Stimulated activated CD4-positive, alpha-beta T cell treated with anti-CD3 and anti-CD28 coated beads, Interleukin-2, amount 100 ng/mL, for 4 hours (primary cell): ENCODE measurements around the gene GPER1.
"Not testable (repeated sequence)": the region's sequence is repeated elsewhere in the genome, so short reads cannot be mapped to it uniquely, and the experiment has no call there.

Experiments
- DNase-seq: peaks from one replicate; pipeline ENCODE4 v3.0.0-alpha.2; 2020; ENCODE audit warnings: low read depth

GPER1 gene

DNA sequence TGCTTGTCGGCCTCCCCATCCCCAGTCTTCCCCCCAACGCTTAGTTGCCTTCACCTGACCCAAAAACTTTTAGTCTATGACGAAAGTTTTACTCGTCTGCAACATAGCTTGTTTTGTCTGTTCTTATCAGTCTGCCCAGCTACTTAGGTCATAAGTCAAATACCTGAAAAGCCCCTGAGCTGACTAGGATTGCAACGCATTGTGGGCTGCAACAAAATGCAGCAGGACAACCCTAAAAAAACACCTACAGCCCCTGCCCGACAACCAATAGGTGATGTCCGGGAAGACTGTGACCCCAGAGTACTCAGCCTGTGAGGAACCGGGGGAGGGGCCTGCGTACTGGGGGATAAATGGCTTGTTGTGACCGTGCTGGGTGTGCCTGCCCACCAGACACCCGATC is 19.3 kb upstream of the GPER1 start:
- DNase-seq = no peak

DNA sequence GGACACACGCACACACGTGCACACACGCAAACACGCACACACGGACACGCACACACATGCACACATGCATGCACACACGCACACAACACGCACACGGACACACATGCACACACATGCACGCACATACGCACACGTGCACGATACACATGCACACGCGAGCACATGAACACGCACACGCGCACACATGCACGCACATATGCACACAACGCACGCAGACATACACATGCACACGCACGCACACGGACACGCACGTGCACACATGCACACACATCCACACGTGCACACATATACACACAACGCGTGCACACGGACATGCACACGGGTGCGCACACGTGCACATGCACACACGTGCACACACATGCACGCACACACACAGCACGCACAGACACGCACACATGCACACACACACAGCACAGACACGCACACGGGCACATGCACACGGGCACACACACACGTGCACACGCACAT is 17.3 kb upstream of the GPER1 start:
- no peak for DNase-seq

DNA sequence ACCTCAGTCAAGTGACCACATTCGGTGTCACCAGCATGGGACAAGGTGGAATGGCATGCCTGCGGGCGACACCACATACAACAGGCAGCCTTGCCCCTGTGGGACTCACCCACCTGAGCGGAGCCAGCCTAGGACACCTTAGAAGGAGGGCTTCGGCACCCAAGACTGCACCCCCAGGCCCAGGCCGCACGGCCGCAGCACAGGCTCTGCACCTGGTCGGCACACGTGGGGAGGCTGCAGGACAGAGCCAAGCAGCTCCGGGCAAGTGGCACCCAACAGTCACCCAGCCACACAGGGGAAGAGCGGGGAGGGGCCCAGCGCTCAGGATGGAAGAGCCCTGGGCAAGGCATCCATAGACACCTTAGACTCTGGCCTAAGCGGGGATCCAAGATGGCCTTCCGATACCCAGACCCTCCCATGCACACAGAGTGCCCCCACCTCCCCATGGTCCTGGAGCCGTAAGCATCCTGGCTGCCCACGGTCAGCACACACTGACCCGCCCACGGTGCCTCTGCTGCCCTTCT is 16.1 kb upstream of the GPER1 start:
- no peak for DNase-seq

DNA sequence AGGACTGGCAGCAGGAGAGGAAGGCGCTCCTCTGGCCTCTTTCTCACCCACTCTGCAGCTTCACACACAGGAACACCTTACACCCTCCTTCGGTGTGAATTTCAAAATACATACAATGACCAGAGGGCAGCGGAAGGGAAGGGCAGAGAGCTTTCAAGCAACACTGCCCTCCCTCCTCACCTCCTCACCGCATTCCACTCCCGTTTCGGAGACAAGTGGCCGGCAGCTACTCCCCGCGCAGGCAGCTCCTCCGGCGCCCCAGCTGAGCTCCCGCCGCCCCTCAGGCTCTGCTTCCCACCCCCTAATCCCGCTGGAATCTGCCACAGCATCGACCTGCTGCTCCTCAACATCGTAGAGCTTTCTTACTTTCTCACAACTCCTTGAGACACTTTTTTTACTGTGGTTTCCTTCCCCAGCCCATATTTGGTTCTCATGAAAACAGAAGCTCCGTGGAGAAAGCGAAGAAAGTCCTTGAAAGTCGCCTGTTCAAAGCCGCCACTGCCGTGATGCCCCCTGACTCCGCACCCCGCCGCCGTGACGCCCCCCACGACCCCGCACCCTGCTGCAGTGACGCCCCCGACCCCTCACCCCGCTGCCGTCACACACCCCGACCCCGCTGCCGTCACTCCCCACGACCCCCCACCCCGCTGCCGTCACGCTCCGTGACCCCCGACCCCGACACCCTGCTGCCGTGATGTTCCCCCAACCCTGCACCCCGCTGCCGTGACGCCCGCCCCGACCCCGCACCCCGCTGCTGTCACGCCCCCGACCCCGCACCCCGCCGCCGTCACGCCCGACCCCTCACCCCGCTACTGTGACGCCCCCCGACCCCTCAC is 14.6 kb upstream of the GPER1 start:
- no peak for DNase-seq

DNA sequence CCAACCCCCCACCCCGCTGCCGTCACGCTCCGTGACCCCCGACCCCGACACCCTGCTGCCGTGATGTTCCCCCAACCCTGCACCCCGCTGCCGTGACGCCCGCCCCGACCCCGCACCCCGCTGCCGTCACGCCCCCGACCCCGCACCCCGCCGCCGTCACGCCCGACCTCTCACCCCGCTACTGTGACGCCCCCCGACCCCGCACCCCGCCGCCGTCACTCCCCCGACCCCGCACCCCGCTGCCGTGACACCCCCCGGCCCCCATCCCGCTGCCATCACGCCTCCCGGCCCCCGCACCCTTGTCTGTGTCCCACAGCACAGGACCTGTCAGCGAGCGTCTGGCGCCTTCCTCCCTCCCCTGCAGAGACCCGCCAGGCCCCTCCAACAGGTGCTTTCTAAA is 13.9 kb upstream of the GPER1 start:
- not testable (repeated sequence) for DNase-seq

DNA sequence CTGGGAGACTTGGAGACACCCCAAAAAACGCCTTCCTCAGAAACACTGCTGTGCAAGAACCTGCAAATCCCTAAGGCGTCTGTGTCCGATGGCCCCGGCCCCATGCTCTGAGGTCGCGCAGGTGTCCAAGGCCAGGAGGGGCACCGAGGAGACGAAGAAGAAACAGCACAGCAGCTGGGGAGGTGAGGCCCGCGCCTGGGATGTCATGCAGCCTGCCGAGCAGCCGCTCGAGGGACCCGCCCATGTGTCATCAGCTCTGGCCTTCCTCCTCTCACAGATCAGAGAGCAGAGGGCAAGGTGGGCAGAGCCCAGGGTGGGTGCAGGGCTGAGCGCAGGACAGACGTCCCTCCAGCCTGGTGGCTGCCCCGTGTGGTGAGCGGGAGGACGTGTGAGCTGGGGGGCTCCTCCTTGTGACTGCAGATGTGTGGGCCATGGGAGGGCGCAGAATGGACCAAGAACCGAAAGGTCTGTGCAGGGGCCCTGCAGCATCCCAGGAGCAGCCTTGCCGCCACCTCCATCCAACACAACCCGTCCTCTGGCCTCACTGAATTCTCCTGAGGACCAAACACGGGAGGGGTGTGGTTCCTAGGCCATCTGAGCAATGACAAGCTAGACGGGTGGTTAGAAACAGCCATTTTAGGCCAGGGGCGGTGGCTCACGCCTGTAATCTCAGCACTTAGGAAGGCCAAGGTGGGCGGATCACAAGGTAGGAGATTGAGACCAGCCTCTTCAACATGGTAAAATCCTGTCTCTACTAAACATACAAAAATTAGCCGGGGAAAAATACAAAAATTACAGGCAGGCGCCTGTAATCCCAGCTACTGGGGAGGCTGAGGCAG is 13.1 kb upstream of the GPER1 start:
- DNase-seq = no peak

DNA sequence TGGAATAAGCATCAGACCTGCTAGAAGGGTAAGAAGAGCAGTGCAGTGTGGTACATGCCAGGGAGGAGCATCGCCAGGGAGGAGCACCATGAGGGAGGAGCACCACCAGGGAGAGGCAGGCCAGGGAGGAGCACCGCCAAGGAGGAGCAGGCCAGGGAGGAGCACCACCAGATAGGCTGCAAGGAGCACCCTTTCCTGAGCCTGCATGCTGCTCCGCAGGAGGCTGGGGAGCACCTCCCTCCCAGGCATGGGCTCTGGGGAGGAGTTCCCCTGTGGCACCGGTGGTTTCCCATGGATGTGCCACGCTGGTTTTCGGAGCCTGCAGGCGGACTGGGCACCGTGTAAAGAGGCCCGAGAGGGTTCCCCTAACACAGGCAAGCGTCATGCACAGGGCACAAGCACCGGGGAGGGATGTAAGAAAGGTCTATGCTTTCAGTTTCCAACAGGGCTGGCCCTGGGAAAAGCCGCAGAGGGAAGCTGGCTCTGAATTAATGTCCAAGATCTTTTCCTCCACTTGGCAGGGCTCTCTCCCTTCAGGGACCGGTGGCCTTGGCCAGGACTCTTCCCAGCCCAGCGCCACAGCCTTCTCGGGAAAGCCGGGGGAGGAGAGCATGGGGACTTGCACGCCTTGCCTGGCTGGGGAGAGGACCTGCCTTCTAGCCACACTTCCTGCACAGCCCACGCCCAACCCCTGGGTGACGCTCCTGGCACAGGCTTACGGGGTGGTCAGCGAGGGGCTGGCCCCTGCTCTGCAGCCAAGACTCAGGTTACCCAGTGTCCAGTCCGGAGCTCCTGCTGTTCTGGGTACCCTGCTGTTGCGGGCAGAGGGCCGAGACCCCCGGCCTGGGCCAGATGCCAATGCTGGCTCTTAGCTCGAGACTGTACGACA is 11.5 kb upstream of the GPER1 start:
- DNase-seq = no peak

DNA sequence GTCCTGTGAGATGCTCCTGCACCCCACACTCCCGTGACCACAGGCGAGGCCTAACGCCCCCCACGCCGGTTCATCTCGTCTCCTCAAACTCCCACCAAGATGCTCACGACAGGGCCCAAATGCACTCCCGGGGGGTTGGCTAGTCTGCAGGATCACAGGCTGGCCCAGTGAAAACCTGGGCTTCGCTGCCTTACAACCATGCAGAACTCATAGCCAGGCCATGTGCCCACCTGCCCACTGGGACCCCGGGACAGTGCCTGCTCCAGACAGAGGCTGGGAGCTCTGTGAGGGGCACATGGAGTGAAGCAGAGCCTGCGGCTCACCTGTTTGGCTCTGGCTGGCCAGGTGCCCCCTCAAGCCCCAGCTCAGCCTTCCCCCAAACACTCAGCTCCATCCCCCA is 9.4 kb upstream of the GPER1 start:
- no peak for DNase-seq

DNA sequence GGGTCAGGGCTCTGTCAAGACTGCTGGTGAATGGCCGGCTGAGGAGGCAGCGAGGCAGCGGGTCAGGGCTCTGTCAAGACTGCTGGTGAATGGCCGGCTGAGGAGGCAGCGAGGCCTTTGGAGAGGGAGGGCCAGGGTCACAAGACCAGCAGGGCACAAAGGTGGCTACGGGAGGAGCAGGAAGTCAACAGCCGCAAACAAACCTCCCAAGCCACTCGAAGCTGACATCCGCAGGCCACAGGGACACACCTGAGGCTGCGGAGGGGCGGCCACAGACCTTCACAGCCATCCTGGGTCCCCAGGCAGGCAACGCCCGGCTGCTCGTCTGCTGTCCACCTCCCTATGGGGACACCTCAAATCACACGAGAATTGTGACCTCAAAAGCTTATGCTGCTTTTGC is 8.9 kb upstream of the GPER1 start:
- DNase-seq = no peak

DNA sequence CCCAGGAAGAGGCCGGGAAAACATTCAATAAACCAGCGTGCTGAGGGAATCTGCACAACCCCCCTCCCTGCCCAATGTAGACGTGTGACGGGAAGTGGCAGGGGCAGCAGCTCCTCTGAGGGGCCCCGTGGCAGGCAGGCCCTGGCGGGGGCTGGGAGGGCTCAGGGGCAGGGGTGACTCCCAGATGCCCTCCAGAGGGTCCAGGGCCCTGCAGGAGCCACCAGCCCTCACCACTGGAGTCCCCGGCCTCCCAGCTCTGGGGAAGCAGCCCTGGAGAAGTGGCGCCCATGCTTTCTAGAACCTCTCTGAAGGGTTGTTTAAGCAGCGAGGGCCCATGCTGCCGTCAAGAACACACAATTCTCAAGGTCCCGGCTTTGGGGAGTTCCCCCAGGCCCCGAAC is 8.4 kb upstream of the GPER1 start:
- DNase-seq = no peak

DNA sequence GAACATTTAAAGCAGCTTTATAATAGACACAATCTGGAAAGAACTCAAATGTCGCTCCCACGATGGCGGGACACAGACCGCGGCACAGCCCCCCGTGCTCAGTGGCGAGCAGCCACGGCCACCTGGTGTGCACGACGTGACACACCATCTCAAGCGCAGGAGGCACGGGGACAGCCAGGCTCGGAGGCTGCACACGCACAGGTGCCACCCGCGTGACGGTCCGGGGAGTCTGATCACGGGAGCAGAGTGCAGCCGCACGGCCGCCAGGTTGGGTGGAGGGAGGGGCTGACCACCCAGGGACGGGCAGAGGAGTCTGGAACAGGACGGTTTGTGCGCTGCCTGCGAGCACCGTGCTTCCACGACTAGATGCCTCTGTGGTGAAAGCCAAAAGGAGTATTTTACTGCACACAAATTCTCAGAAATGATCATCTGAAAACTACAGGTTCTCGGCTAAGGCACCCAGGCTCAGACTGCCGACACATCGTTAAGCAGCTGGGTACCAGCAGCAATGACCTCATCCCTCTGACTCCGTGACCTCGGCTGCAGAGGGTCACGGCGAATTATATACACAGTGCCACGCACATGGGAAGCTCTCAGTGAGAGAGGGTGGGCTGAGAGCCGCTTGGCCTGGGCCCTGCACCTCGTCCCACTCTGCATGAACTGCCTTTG is 7.5 kb upstream of the GPER1 start:
- DNase-seq = no peak

DNA sequence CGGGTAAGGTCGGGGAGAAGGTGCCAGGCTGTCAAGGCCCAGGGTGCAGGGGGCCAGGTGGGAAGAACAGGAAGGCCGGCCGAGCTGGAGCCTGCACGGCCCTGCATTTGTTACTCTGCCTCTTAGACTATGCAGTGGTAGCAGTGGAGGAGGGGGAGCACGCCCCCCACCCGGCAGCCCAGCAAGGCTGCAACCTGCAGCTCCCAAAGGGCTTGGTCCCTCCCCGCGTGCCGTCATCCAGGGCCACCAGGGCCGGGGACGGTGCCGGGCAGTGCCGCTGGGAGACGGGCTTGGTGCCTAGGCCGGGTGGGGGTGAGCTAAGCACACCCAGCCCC is 7.0 kb upstream of the GPER1 start:
- DNase-seq = no peak

DNA sequence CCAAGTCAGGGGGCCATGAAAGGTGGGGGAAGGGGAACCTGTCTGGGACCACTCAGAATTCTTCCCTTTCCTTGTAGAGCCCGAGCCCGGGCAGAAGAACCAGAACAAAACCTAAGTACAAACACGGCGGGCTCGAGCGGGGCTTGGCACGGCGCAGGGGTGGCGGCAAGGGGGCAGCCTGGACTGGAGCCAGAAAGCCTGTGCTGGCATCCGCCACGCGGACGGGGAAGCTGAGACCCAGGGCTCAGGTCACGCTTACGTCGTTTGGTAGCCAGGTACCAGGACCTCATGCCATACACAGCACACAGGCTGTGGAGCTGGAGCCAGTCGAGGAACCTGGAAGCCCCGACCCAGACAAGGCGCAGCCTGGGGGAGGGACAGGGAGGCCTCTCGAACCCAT is 6.6 kb upstream of the GPER1 start:
- DNase-seq = no peak

DNA sequence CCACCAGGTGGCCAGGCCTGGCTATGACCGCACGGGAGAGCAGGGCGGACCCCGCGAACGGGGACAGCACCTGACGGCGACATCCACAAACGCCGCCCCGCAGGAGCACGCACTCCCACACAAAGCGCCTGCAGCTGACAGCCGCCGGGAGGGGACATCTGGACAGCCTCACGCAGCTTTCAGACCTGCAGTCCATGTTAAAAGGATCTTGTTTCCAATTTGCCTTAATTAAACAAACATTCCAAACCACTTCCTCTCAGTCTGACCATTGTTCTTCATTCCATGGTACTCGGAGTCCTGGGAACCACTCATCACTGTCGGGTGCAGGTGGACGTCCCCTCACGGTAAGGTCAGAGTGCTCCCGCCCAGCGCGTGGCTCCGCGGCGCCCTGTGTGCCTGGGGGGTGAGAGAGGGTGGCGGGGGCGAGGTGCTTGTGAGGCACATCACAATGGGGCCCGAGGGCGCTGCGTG is 5.9 kb upstream of the GPER1 start:
- no peak for DNase-seq

DNA sequence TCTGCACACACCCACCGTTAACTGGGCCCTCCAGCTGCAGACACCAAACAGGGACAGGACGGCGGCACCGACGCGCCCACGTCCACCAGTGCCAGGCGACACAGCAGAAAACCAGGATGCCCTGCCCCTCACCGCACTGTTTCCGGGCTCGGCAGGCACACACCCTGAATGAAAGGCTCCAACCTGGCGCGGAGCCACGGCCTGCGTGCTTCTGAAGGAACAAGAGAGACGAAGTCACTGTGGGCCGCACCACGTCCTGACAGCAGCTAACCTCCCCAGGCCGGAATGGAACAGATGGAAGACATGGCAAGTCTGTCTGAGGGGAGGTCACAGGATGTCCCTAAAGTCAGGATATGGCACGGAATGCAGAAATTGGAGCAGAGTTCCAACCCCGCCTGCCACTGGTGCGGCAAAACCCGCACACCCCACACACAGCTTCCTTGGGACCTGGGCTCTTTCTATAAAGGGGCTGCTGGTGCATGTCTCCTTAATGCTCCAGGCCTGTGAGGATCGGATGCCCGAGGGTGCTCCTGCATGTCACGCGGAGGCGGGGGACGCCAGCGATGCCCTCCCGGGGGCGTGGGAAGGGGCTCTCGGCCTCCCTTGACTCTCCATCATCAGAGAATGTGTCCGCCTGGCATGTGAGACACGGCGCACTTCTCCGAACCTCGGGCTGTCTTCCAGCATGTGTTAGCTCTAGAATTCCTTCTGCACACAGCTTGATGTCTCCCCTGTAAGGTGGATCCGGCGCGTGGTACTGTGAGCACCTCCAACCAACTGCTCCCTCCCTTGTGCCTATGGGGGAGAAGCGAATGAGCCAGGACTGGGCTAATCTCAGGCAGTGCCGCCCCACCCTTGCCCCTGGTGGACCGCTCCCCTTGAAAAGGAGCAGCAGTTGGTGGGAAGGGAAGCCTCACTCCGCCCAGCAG is 3.9 kb upstream of the GPER1 start:
- DNase-seq = no peak

DNA sequence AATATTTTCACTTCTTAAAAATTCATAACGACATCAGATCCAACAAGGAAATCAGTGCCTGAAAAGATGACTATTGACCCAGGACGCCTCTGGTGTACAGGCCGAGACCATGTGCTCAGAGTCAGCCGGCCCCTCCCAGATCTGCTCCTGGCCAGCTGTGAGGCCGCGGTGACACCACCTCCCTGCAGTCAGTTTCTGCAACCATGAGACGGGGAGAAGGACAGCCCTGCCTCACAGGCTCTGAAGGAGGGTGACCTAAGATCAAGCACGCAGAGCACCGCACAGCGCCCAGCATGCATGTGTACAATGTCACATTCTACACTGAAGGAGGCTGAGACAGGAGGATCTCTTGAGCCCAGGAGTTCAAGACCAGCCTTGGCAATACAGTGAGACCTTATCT is 2.6 kb upstream of the GPER1 start:
- no peak for DNase-seq

DNA sequence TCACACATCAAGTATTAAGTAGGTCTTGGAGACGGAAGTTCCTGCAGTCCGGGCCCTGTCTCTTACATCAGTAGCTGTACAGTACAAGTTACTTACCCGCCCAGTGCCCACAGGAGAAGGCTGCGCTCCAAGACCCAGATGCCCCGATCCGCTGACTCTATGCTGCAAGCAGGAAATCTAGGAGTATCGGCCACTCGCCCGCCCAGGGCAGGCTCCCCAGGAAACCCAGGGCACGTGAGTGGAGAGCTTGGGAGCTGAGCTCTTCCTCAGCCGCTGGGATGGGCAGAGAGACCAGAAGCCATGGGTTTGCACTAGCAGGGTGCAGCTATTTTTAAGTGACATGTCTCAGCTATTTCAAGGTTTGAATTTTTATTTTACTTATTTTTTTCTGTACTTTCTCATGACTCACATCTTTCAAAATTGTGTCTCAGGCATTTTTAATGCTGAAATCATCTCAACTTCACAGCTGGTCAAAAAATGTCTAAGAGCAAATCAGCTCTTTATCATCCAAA is 1.9 kb upstream of the GPER1 start:
- DNase-seq = no peak

DNA sequence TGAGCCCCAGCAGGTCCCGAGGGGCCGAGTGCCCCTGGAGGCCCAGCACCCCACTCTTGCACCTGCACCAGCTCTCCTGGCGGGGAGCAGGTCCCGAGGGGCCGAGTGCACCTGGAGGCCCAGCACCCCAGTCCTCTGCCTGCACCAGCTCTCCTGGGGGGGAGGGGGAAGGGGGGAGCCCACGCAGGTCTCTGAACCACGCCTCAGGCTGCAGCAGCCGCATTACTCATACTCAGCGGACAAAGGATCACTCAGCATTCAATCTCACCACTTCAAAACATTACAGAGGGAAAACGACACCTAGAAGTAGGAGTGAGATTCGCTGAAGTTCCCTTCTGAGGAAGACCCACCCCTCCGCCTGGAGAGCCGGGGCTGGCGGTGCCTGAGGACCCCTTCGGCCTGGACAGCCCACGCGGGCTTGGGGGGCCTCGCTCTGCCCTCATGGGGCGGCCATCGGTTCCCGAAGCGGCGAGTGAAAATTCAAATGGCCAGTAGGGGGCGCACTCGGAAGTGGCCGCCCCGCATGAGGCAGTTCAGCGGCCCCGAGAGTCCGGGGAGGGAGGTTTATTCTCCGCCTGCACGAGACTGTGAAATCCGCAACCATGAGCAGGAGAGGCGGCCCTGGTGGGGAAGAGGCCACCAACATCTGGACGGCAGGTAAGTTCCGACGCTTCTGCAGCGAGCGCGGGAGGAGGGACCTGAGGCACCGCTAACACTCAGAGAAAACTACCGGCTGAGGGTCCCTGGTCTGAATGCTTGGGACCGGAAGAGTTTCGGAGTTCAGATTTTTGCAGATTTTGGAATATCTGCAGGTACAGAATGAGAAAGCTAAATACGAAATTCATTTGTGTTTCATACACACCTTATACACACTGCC is 1.1 kb upstream of the GPER1 start:
- peak; percentile 49 for DNase-seq

DNA sequence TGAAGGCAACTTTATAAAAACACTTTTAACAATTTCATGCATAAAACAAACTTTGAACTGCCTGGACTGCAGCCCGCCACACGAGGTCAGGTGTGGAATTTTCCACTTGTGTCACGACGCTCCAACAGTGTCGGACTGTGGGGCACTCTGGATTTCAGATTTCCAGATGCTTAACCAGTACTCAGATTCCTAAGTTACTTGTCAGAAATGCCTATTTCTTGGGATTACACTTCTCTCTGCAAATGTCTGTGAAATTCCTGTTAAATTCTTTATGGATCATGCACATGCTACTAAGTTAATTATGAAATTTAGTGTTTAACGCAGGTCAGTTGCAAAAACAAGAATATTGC is 473 bp upstream of the GPER1 start:
- DNase-seq = no peak
